ENCODE data around the gene FEM1C. TPM values are rescaled to one million over a fixed set of nuclear protein-coding genes. Genes with fewer than 3 reads are reported as not detected.

The FEM1C gene
- total RNA-seq, 2 donors from 2014 or later = 13.3 to 15.4 TPM

DNA sequence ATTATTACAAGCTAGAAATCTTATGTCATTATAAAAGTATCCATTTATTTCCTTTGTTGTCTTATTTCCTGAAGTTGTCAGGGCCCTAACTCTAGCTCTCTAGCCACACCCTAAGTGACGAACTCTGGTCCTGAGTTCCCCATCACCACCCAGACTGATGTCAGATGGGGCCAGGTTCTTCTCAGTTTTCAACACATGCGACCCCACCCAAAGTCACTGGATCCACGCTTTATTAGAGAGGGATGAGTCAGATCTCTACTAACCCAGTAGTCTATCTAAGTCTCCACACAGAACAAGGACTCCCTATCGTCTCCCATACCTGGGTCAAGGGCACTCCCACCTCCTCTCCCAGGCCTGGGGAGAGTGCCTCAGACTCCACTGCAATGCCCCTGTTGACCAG is 6.8 kb upstream of the FEM1C start:
- H3K27me3 Mint-ChIP-seq (ENCODE audit: low read depth) = peaks cover 6% of the 10 kb centered on the region
- peaks cover 0 to 2% of the 10 kb centered on the region in 2 donors for H3K9me3 Mint-ChIP-seq
- no peak overlapping the region for H3K4me3 Mint-ChIP-seq
- DNase-seq (no peak), ATAC-seq (replicated peaks in 1 of 2) (no peak)
- H3K4me1 Mint-ChIP-seq (ENCODE audit: low read depth) = peaks cover 5% of the 10 kb centered on the region
- no peak overlapping the region for H3K27ac Mint-ChIP-seq
- peaks cover 0 to 1% of the 10 kb centered on the region in 2 donors for H3K36me3 Mint-ChIP-seq (ENCODE audit: insufficient read depth in 2 of 2)

DNA sequence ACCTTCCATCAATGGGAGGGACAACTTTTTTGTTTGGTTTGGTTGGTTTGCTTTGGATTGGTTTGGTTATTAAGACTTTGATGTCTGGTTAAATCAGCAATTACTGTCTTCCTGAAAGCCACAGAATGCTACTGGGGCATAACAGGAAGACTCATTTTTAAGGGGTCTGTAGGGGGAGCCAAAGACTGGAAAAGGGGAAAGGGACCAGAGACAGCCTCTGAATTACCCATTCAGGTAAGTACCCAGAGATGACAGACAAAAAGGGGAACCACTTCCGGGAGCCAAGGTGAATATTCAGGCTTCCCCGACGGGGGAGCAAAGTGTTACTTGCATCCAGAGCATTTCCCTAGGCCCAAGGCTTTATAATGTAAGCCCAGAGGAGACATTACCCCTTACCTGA is 4.6 kb upstream of the FEM1C start:
- Mint-ChIP-seq H3K9me3 (peaks cover 2 to 3% of the 10 kb centered on the region in 2 donors), H3K4me3 (no peak overlapping the region), H3K27me3 (ENCODE audit: low read depth) (peaks cover 6% of the 10 kb centered on the region), H3K27ac (no peak overlapping the region), H3K4me1 (ENCODE audit: low read depth) (peaks cover 12% of the 10 kb centered on the region), H3K36me3 (ENCODE audit: insufficient read depth in 2 of 2) (peaks cover 6 to 13% of the 10 kb centered on the region in 2 donors)
- DNase-seq (peak; percentile 7 to 20), ATAC-seq (replicated peaks in 1 of 2) (no peak)

DNA sequence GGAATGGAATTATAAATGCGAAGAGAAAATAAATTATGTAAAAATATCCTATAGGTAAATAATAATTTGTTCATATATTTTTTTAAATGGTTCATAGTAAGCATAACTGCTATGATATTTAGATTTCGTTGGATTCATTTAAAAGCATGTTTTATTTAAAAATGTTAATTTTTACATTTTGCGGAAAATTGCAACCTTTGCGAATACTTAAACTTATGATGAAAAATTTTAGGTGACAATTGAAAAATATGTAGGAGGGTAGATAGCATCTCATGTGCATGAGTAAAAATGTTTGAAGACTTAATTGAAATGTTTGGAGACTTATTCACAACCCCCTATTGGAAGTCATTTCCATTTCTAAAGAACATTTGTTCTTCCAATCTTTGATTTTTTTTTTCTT is 4.1 kb upstream of the FEM1C start:
- Mint-ChIP-seq H3K4me1 (ENCODE audit: low read depth) (peaks cover 12% of the 10 kb centered on the region), H3K9me3 (peaks cover 2 to 3% of the 10 kb centered on the region in 2 donors), H3K27ac (no peak overlapping the region), H3K36me3 (ENCODE audit: insufficient read depth in 2 of 2) (peaks cover 6 to 13% of the 10 kb centered on the region in 2 donors), H3K27me3 (ENCODE audit: low read depth) (peaks cover 6% of the 10 kb centered on the region), H3K4me3 (no peak overlapping the region)
- no peak for DNase-seq
- ATAC-seq (replicated peaks in 1 of 2) = no peak

DNA sequence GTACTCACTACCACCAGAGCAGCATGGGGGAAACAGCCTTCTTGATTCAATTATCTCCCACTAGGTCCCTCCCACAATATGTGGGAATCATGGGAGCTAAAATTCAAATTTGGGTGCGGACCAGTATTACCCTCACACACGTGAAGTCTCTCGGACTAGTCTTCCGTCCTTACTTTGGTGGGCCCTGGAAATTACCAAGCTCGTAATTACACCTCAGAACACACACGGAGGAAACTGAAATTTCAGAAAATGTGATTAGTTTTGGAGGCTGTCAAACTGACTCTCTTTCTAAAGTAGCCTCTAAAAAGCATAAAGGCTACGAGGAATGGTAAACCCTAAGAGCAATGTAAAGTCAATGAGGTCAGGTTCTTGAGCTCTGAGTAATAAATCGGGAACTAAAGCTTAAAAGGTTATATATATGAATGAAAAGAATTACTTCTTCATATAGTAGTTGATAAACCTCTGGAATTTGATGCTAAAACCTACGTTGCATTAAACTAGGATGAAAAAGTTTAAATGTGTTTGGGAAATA is 842 bp upstream of the FEM1C start:
- H3K4me3 Mint-ChIP-seq = peak overlapping the region; percentile 89 to 96
- H3K27me3 Mint-ChIP-seq (ENCODE audit: low read depth) = no peaks in the 10 kb centered on the region
- H3K9me3 Mint-ChIP-seq = peaks cover 2 to 3% of the 10 kb centered on the region in 2 donors
- peaks cover 39% of the 10 kb centered on the region for H3K4me1 Mint-ChIP-seq (ENCODE audit: low read depth)
- no peak for DNase-seq
- peaks cover 13 to 32% of the 10 kb centered on the region in 2 donors for H3K36me3 Mint-ChIP-seq (ENCODE audit: insufficient read depth in 2 of 2)
- no peak overlapping the region for H3K27ac Mint-ChIP-seq
- no peak for ATAC-seq (replicated peaks in 1 of 2)

DNA sequence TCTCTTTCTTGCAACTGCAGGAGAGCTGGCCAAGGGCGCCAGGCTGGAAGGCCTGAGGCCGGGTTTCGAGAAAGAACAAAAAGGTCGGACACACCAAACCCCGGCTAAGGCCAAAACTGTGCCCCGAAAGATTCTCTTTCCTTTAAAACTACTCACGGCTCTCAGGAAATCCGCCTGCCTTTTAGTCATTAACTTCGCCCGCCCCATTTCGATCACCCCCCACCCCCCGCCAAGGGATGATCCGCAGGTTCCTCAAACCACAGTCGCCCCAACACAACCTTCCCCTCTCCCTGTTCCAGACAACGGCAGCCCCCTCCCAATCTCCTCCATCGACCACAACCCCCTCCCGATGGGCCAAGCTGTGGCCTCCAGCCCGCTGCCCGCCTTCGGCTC is 536 bp downstream of the FEM1C start:
- ATAC-seq (replicated peaks in 1 of 2) = peak; percentile 24 to 26
- DNase-seq = no peak
- Mint-ChIP-seq H3K4me3 (peak overlapping the region; percentile 89 to 96), H3K4me1 (ENCODE audit: low read depth) (peaks cover 50% of the 10 kb centered on the region), H3K9me3 (peaks cover 2 to 3% of the 10 kb centered on the region in 2 donors), H3K27me3 (ENCODE audit: low read depth) (no peaks in the 10 kb centered on the region), H3K36me3 (ENCODE audit: insufficient read depth in 2 of 2) (peaks cover 17 to 40% of the 10 kb centered on the region in 2 donors), H3K27ac (peak overlapping the region; percentile 97)

GRCh38 chr5:115543365-115544042 is 1.1 kb downstream of the FEM1C start:
- ATAC-seq (replicated peaks in 1 of 2) (peak; percentile 15 to 18), DNase-seq (peak; percentile 51 to 53)
- Mint-ChIP-seq H3K4me1 (ENCODE audit: low read depth) (peaks cover 53% of the 10 kb centered on the region), H3K4me3 (peak overlapping the region; percentile 89 to 96), H3K36me3 (ENCODE audit: insufficient read depth in 2 of 2) (peaks cover 17 to 45% of the 10 kb centered on the region in 2 donors), H3K27me3 (ENCODE audit: low read depth) (no peaks in the 10 kb centered on the region), H3K27ac (peak overlapping the region; percentile 97), H3K9me3 (peaks cover 2 to 3% of the 10 kb centered on the region in 2 donors)

GRCh38 chr5:115542651-115543364 is 1.8 kb downstream of the FEM1C start:
- Mint-ChIP-seq H3K4me3 (peak overlapping the region; percentile 89 to 96), H3K9me3 (peaks cover 2 to 3% of the 10 kb centered on the region in 2 donors), H3K27me3 (ENCODE audit: low read depth) (no peaks in the 10 kb centered on the region), H3K36me3 (ENCODE audit: insufficient read depth in 2 of 2) (peaks cover 20 to 48% of the 10 kb centered on the region in 2 donors), H3K27ac (peak overlapping the region; percentile 97), H3K4me1 (ENCODE audit: low read depth) (peaks cover 60% of the 10 kb centered on the region)
- DNase-seq (no peak), ATAC-seq (replicated peaks in 1 of 2) (no peak)

- peak overlapping the region; percentile 97 for H3K27ac Mint-ChIP-seq
- H3K9me3 Mint-ChIP-seq = peaks cover 2 to 3% of the 10 kb centered on the region in 2 donors
- H3K4me1 Mint-ChIP-seq (ENCODE audit: low read depth) = peaks cover 64% of the 10 kb centered on the region
- no peak for ATAC-seq (replicated peaks in 1 of 2)
- no peaks in the 10 kb centered on the region for H3K27me3 Mint-ChIP-seq (ENCODE audit: low read depth)
- no peak for DNase-seq
- peak overlapping the region; percentile 89 to 96 for H3K4me3 Mint-ChIP-seq
- H3K36me3 Mint-ChIP-seq (ENCODE audit: insufficient read depth in 2 of 2) = peaks cover 20 to 50% of the 10 kb centered on the region in 2 donors
Measured at GRCh38 chr5:115542086-115542485, 2.5 kb downstream of the FEM1C start.

DNA sequence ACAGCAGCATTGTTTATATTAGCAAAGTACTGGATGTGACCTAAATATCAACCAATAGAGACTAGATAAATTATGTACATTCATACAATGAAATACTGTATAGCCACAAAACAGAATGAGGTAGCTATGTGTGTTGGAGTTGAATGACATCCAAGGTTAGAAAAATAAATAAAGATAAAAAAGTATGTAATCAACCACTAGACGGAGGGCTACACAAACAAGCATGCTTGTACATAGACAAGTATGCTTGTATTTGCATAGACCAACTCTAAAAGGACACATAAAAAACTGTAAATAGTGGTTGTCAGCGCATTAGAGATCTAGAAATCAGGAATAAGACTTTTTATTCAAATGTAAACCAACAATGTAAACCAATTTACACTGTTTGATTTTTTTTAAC is 3.0 kb downstream of the FEM1C start:
- no peaks in the 10 kb centered on the region for H3K27me3 Mint-ChIP-seq (ENCODE audit: low read depth)
- peaks cover 1 to 2% of the 10 kb centered on the region in 2 donors for H3K9me3 Mint-ChIP-seq
- peaks cover 20 to 49% of the 10 kb centered on the region in 2 donors for H3K36me3 Mint-ChIP-seq (ENCODE audit: insufficient read depth in 2 of 2)
- DNase-seq (no peak), ATAC-seq (replicated peaks in 1 of 2) (no peak)
- peaks cover 69% of the 10 kb centered on the region for H3K4me1 Mint-ChIP-seq (ENCODE audit: low read depth)
- H3K27ac Mint-ChIP-seq = peak overlapping the region; percentile 64
- peak overlapping the region; percentile 89 to 96 for H3K4me3 Mint-ChIP-seq

DNA sequence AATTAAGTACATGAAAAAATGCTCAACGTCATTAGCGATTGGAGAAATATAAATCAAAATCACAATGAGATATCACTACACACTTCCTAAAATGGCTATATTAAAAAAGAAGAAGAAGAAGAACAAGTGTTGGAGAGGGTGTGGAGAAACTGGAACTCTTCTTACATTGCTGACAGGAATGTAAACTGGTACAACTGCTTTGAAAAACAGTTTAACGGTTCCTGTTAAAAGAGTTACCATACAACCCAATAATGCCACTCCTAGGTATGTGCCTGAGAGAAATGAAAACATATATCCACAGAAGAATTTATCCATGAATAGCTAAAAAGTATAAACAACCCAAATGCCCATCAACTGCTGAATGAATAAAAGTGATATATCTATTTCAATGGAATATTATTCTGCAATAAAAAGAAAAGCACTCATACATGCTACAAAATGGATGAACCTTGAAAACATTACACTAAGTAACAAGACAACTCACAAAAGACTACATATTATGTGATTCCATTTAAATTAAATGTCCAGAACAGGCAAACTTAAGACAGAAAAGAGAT is 9.0 kb downstream of the FEM1C start:
- peak overlapping the region in 1 of 2 donors; percentile 46 for H3K4me3 Mint-ChIP-seq
- peak overlapping the region; percentile 50 for H3K27ac Mint-ChIP-seq
- ATAC-seq (replicated peaks in 1 of 2) = no peak
- no peaks in the 10 kb centered on the region for H3K27me3 Mint-ChIP-seq (ENCODE audit: low read depth)
- H3K9me3 Mint-ChIP-seq = no peaks in the 10 kb centered on the region
- H3K4me1 Mint-ChIP-seq (ENCODE audit: low read depth) = peaks cover 82% of the 10 kb centered on the region
- no peak for DNase-seq
- peaks cover 19 to 39% of the 10 kb centered on the region in 2 donors for H3K36me3 Mint-ChIP-seq (ENCODE audit: insufficient read depth in 2 of 2)

DNA sequence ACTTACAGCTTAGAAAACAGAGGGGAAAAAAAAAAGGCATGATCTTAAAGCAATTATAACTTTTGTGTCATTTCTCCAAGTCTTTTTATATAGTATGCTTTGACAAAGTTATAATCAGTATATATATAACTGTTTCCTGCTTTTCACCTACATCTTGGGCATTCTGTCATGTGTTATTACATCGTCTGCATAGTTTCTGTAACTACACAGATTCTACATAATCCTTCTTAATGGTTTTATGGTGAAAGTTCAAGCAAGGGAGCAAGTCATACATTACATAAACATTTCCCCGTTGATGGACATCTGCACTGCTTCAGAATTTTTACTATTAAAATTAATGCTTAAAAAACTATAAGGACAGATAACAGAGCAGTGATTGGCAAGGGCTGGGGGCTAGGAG is 12.1 kb downstream of the FEM1C start:
- no peak for DNase-seq
- H3K4me3 Mint-ChIP-seq = no peak overlapping the region
- peaks cover 11 to 30% of the 10 kb centered on the region in 2 donors for H3K36me3 Mint-ChIP-seq (ENCODE audit: insufficient read depth in 2 of 2)
- no peaks in the 10 kb centered on the region for H3K27me3 Mint-ChIP-seq (ENCODE audit: low read depth)
- H3K9me3 Mint-ChIP-seq = no peaks in the 10 kb centered on the region
- no peak for ATAC-seq (replicated peaks in 1 of 2)
- H3K4me1 Mint-ChIP-seq (ENCODE audit: low read depth) = peaks cover 77% of the 10 kb centered on the region
- no peak overlapping the region for H3K27ac Mint-ChIP-seq

DNA sequence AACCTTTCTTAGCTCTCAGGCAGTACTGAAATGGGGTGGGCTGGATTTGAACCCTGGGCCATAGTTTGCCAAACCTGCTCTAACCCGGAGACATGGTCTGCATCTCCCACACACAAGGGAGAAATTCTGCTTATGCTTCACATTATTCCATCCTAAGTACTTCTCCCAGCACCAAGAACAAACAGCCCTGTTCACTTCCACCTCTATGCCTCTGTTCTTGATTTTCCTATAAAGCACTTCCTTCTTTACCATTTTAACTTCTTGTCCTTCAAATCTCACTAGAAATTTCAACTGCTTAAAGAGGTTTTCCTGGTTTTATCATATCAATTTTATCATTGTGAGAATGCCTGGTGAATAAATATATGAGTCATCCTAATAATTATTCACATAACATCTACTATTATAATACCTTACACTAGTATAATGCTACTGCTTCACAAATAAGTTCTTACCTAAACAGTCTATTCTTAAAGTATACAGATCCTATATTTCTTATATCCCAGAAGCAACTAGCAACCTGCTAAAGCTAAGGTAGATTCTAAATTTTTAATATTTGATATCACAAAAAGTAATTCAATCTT is 12.7 kb downstream of the FEM1C start:
- ATAC-seq (replicated peaks in 1 of 2) (no peak), DNase-seq (no peak)
- Mint-ChIP-seq H3K9me3 (no peaks in the 10 kb centered on the region), H3K4me1 (ENCODE audit: low read depth) (peaks cover 70% of the 10 kb centered on the region), H3K36me3 (ENCODE audit: insufficient read depth in 2 of 2) (peaks cover 11 to 28% of the 10 kb centered on the region in 2 donors), H3K27me3 (ENCODE audit: low read depth) (no peaks in the 10 kb centered on the region), H3K27ac (no peak overlapping the region), H3K4me3 (no peak overlapping the region)

GRCh38 chr5:115531380-115531779 is 13.2 kb downstream of the FEM1C start:
- DNase-seq (no peak), ATAC-seq (replicated peaks in 1 of 2) (no peak)
- Mint-ChIP-seq H3K36me3 (ENCODE audit: insufficient read depth in 2 of 2) (peaks cover 10 to 25% of the 10 kb centered on the region in 2 donors), H3K9me3 (no peaks in the 10 kb centered on the region), H3K4me1 (ENCODE audit: low read depth) (peaks cover 65% of the 10 kb centered on the region), H3K4me3 (no peak overlapping the region), H3K27me3 (ENCODE audit: low read depth) (no peaks in the 10 kb centered on the region), H3K27ac (no peak overlapping the region)

Measured in activated T-cell treated with anti-CD3 and anti-CD28 coated beads, Interleukin-2, amount 50 U/mL, for 72 hours (primary cell).